RWPE1 (cell line): ENCODE measurements around the gene SPPL2C.

Experiments
- CTCF ChIA-PET: fragments of 350-600 bp; sonication (Branson Sonifier 250); formaldehyde crosslinking; extraction: SDS; loops from one replicate; lab custom pipeline; 2021; lab: Yijun Ruan, JAX
- POLR2A ChIA-PET: fragments of 400-600 bp; formaldehyde crosslinking; extraction: SDS; loops from one replicate; lab custom pipeline; 2020; ENCODE audit warnings: antibody characterized with exemption; ENCODE audit not compliant: low non-redundant PET; lab: Yijun Ruan, JAX
- DNase-seq: peaks from one replicate; pipeline ENCODE4 v3.0.0; 2012; ENCODE audit warnings: low spot score
- H3K27ac ChIP-seq: fragments of 450-650 bp; 2 replicates; pipeline ENCODE4 v1.5.1; 2017
- CTCF ChIP-seq: fragments of 450-650 bp; conservative IDR thresholded peaks from 2 replicates; pipeline ENCODE4 v1.5.1; 2017; ENCODE audit warnings: low read depth, mild to moderate bottlenecking

Gene SPPL2C

GRCh38 chr17:45820052-45820780 lies 24.5 kb upstream of the SPPL2C start:
- ChIA-PET POLR2A (no interaction called here), CTCF (interaction anchor here (0.6 kb wide), 1 partner anchor 27 kb away, joined by 3 read pairs; no protein-coding TSS in a partner anchor)
- H3K27ac ChIP-seq, result no peak overlapping the region
- DNase-seq, result no peak
- no peak for TF ChIP-seq CTCF

GRCh38 chr17:45821147-45821546 lies 23.5 kb upstream of the SPPL2C start:
- ChIA-PET CTCF (no interaction called here), POLR2A (no interaction called here)
- no peak overlapping the region for H3K27ac ChIP-seq
- DNase-seq, result no peak
- TF ChIP-seq CTCF, result no peak

- no peak for DNase-seq
- CTCF ChIA-PET, result interaction anchor here (0.6 to 0.7 kb wide), 3 partner anchors 9 to 11 kb away, joined by 3 to 5 read pairs (median 3); no protein-coding TSS in a partner anchor
- no peak overlapping the region for H3K27ac ChIP-seq
- POLR2A ChIA-PET, result no interaction called here
- no peak for TF ChIP-seq CTCF
Observed at GRCh38 chr17:45823598-45823997, 21.1 kb upstream of the SPPL2C start.

GRCh38 chr17:45824475-45824874 lies 20.2 kb upstream of the SPPL2C start:
- TF ChIP-seq CTCF, result no peak
- DNase-seq, result no peak
- ChIA-PET CTCF (interaction anchor here (0.7 kb wide), 1 partner anchor 9 kb away, joined by 5 read pairs; no protein-coding TSS in a partner anchor), POLR2A (no interaction called here)
- H3K27ac ChIP-seq, result no peak overlapping the region

GRCh38 chr17:45824901-45825492 lies 19.7 kb upstream of the SPPL2C start:
- no peak overlapping the region for H3K27ac ChIP-seq
- TF ChIP-seq CTCF, result no peak
- CTCF ChIA-PET, result no interaction called here
- DNase-seq, result no peak
- POLR2A ChIA-PET, result no interaction called here

- TF ChIP-seq CTCF, result no peak
- ChIA-PET CTCF (no interaction called here), POLR2A (no interaction called here)
- H3K27ac ChIP-seq, result no peak overlapping the region
- no peak for DNase-seq
Observed at GRCh38 chr17:45825792-45826191, 18.9 kb upstream of the SPPL2C start.
